ENCODE measurements around the gene B2M. TPM values are rescaled to one million over a fixed set of nuclear protein-coding genes. Genes with fewer than 3 reads are reported as not detected.
A peak's percentile ranks its signal among the peaks of the same experiment; 100 is the strongest.
"Not testable (repeated sequence)": the region's sequence is repeated elsewhere in the genome, so short reads cannot be mapped to it uniquely, and the experiment has no call there.

The B2M gene
- total RNA-seq, 1 experiment from 2014 or later, result 605 TPM

DNA sequence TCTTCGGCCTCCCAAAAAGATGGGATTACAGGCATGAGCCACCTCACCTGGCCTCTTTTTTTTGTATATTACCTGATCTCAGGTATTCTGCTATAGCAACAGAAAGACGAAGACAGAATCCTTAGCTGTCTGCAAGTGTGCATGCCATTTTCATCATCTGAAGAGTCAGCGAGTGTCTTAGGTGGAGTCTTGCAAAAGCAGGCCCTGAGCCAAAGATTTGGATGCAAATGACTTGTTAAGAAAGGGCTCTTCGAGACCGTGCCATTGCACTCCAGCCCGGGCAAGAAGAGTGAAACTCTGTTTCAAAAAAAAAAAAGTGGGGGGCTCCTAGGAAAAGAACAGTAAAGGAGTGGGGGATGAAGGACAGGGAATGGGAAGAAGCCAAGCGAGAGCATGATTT, 14.8 kb downstream of the B2M start:
- Mint-ChIP-seq H3K36me3 (ENCODE audit: insufficient read depth, unreplicated experiment) (peaks cover 2% of the 10 kb centered on the region), H3K4me3 (ENCODE audit: unreplicated experiment) (no peak overlapping the region), H3K4me1 (ENCODE audit: insufficient read depth, unreplicated experiment) (peaks cover 20% of the 10 kb centered on the region), H3K27me3 (ENCODE audit: insufficient read depth, unreplicated experiment) (no peaks in the 10 kb centered on the region), H3K9me3 (ENCODE audit: unreplicated experiment) (no peaks in the 10 kb centered on the region), H3K27ac (ENCODE audit: low read depth, unreplicated experiment) (peak overlapping the region; percentile 89)
- ChIA-PET CTCF (interaction anchor here (0.7 to 3.8 kb wide), 4 partner anchors 12 to 62 kb away, joined by 3 to 37 read pairs (median 6); partner anchors contain the start of gene SPG11), POLR2A (interaction anchor here (1.1 to 7.8 kb wide), 5 partner anchors 11 to 105 kb away, joined by 3 to 340 read pairs (median 54); partner anchors contain the start of genes B2M, PATL2, SPG11 and TRIM69)
- peak; percentile 71 for DNase-seq (ENCODE audit: unreplicated experiment)
- TF ChIP-seq, protein P1, sequence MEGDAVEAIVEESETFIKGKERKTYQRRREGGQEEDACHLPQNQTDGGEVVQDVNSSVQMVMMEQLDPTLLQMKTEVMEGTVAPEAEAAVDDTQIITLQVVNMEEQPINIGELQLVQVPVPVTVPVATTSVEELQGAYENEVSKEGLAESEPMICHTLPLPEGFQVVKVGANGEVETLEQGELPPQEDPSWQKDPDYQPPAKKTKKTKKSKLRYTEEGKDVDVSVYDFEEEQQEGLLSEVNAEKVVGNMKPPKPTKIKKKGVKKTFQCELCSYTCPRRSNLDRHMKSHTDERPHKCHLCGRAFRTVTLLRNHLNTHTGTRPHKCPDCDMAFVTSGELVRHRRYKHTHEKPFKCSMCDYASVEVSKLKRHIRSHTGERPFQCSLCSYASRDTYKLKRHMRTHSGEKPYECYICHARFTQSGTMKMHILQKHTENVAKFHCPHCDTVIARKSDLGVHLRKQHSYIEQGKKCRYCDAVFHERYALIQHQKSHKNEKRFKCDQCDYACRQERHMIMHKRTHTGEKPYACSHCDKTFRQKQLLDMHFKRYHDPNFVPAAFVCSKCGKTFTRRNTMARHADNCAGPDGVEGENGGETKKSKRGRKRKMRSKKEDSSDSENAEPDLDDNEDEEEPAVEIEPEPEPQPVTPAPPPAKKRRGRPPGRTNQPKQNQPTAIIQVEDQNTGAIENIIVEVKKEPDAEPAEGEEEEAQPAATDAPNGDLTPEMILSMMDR (IDR thresholded peaks at IDR 0.05; ENCODE audit: unreplicated experiment), result no peak
- no TSS peak for BruUV-seq (replicated peaks)
- intact Hi-C loops (cut with micrococcal nuclease), result no loop called here

DNA sequence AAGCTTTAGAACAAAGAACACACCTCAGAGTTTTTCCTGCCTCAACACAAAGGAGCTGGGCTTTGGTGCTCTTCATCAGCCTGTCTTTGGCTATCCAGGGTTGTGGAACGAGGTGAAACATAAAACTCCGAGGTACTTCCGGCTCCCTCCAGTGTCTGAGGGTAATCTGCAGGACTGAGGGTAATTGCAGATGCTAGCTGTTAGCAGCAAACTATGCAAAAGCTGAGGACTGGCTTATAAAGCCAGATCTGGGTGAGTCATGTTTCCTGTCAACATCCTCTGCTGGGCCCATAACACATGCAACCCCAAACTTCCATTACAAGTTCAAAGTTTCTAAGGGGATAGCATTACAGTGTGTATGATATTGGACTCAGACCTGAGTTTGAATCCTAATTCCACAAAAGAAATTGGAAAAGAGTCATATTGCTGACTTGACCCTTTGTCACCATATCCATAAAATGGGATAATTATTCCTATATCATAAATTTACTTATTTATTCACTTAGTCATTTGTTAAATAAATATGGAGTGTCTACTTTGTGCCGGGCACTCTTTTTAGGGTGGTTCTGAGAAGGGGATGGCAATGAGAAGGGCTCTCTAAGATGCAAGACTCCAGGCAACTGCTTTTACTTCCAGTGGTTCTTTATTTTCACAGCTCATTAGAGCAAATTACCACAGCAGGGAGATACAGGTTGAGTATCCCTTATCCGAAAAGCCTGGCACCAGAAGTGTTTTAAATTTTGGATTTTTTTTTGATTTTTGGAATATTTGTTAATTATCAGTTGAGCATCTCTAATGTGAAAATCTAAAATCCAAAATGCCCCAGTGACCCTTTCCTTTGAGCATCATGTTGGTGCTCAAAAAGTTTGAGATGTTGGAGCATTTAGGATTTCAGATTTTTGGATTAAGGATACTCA, 15.5 kb downstream of the B2M start:
- intact Hi-C loops (cut with micrococcal nuclease), result no loop called here
- peaks cover 6% of the 10 kb centered on the region for H3K36me3 Mint-ChIP-seq (ENCODE audit: insufficient read depth, unreplicated experiment)
- no peaks in the 10 kb centered on the region for H3K27me3 Mint-ChIP-seq (ENCODE audit: insufficient read depth, unreplicated experiment)
- peaks cover 20% of the 10 kb centered on the region for H3K4me1 Mint-ChIP-seq (ENCODE audit: insufficient read depth, unreplicated experiment)
- peak overlapping the region; percentile 94 for H3K4me3 Mint-ChIP-seq (ENCODE audit: unreplicated experiment)
- ChIA-PET POLR2A (interaction anchor here (1.0 to 7.8 kb wide), 7 partner anchors 11 to 190 kb away, joined by 3 to 340 read pairs (median 21); partner anchors contain the start of genes B2M, EIF3J, PATL2 and SPG11), CTCF (interaction anchor here (0.6 to 3.8 kb wide), 5 partner anchors 12 to 529 kb away, joined by 3 to 37 read pairs (median 6); partner anchors contain the start of gene SPG11)
- peak; percentile 90 for DNase-seq (ENCODE audit: unreplicated experiment)
- H3K27ac Mint-ChIP-seq (ENCODE audit: low read depth, unreplicated experiment), result peak overlapping the region; percentile 89
- no peaks in the 10 kb centered on the region for H3K9me3 Mint-ChIP-seq (ENCODE audit: unreplicated experiment)
- BruUV-seq (replicated peaks), result TSS peak; percentile 98
- TF ChIP-seq, protein P1 (IDR thresholded peaks at IDR 0.05; ENCODE audit: unreplicated experiment), result no peak

DNA sequence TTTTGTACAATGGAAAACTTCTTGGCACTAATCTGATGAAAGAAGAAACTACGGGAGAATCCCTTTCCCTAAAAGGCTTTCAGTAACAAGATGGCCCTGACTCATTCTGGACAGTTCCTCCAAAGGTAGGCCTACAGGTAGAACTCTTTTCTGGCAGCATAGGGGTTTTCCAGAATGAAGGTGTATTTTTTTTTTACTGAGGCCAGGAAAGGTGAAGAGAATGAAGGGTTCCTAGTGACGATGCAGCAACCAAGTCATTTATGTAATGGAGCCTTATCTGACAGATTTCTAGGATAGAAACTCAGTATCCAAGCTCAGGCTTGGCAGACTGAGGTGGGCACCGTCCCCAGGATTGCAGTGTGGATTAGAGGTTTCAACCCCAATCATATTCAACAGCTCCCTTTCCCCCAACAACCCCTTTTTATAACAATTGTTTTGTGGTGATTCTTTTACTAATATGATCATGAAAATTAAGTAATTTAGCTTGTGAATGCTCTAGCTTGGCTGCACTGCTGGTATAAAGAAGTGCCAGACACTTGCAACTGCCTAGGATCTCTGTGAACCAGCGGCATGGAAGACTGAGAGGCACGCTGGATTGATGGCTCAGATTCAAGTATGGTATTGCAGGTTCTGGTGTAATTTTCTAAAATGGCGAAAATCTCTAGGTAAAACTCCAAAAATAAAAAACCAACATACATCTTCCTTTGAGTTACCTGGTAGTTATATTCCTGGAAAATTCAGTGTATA, 16.3 kb downstream of the B2M start:
- TF ChIP-seq, protein P1 (IDR thresholded peaks at IDR 0.05; ENCODE audit: unreplicated experiment), result no peak
- Mint-ChIP-seq H3K9me3 (ENCODE audit: unreplicated experiment) (no peaks in the 10 kb centered on the region), H3K4me1 (ENCODE audit: insufficient read depth, unreplicated experiment) (peaks cover 20% of the 10 kb centered on the region), H3K27ac (ENCODE audit: low read depth, unreplicated experiment) (peak overlapping the region; percentile 89), H3K4me3 (ENCODE audit: unreplicated experiment) (peak overlapping the region; percentile 94), H3K27me3 (ENCODE audit: insufficient read depth, unreplicated experiment) (no peaks in the 10 kb centered on the region), H3K36me3 (ENCODE audit: insufficient read depth, unreplicated experiment) (peaks cover 11% of the 10 kb centered on the region)
- intact Hi-C loops (cut with micrococcal nuclease), result no loop called here
- no TSS peak for BruUV-seq (replicated peaks)
- ChIA-PET CTCF (interaction anchor here (0.8 to 3.8 kb wide), 4 partner anchors 14 to 64 kb away, joined by 3 to 37 read pairs (median 7); partner anchors contain the start of gene SPG11), POLR2A (interaction anchor here (0.7 to 7.8 kb wide), 13 partner anchors 8 to 190 kb away, joined by 3 to 340 read pairs (median 4); partner anchors contain the start of genes B2M, EIF3J, PATL2 and SPG11)
- DNase-seq (ENCODE audit: unreplicated experiment), result peak; percentile 41

DNA sequence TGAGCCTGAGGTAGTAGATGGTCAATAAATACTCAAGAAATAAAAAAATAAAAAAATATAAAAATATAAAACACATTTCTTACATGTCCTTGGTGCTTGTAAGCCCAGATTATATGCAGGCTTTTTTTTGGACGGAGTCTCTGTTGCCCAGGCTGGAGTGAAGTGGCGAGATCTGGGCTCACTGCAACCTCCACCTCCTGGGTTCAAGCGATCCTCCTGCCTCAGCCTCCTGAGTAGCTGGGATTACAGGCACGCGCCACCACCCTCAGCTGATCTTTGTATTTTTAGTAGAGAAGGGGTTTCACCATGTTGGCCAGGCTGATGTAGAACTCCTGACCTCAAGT, 16.9 kb downstream of the B2M start:
- intact Hi-C loops (cut with micrococcal nuclease); H3K27me3 Mint-ChIP-seq (ENCODE audit: insufficient read depth, unreplicated experiment); DNase-seq (ENCODE audit: unreplicated experiment); H3K9me3 Mint-ChIP-seq (ENCODE audit: unreplicated experiment): not testable (repeated sequence)
- TSS peak; percentile 78 for BruUV-seq (replicated peaks)
- Mint-ChIP-seq H3K27ac (ENCODE audit: low read depth, unreplicated experiment) (peak overlapping the region; percentile 89), H3K4me1 (ENCODE audit: insufficient read depth, unreplicated experiment) (peaks cover 20% of the 10 kb centered on the region), H3K4me3 (ENCODE audit: unreplicated experiment) (peak overlapping the region; percentile 94), H3K36me3 (ENCODE audit: insufficient read depth, unreplicated experiment) (peaks cover 13% of the 10 kb centered on the region)
- ChIA-PET CTCF (interaction anchor here (0.8 to 3.8 kb wide), 7 partner anchors 10 to 551 kb away, joined by 3 to 37 read pairs (median 5); partner anchors contain the start of genes PATL2 and SPG11), POLR2A (interaction anchor here (0.6 to 7.8 kb wide), 29 partner anchors 8 to 472 kb away, joined by 3 to 340 read pairs (median 4); partner anchors contain the start of genes B2M, EIF3J, PATL2 and SPG11)

Measured in MCF 10A (cell line).